ENCODE results near the gene CCDC91.

The CCDC91 gene

GRCh38 chr12:28424965-28425364, 234.7 kb downstream of the CCDC91 start:
- peak; percentile 94 for DNase-seq (ENCODE audit: low read depth)
- TF ChIP-seq CTCF (IDR thresholded peaks at IDR 0.05; ENCODE audit: low read length, missing control alignments): no peak
- no peak overlapping the region for H3K4me3 ChIP-seq (replicated peaks; ENCODE audit: low read depth, low read length)

GRCh38 chr12:28425526-28425925, 235.3 kb downstream of the CCDC91 start:
- no peak for TF ChIP-seq CTCF (IDR thresholded peaks at IDR 0.05; ENCODE audit: low read length, missing control alignments)
- no peak for DNase-seq (ENCODE audit: low read depth)
- no peak overlapping the region for H3K4me3 ChIP-seq (replicated peaks; ENCODE audit: low read depth, low read length)

GRCh38 chr12:28427046-28427445, 236.8 kb downstream of the CCDC91 start:
- no peak for DNase-seq (ENCODE audit: low read depth)
- no peak for TF ChIP-seq CTCF (IDR thresholded peaks at IDR 0.05; ENCODE audit: low read length, missing control alignments)
- H3K4me3 ChIP-seq (replicated peaks; ENCODE audit: low read depth, low read length): no peak overlapping the region

GRCh38 chr12:28440081-28440608, 249.9 kb downstream of the CCDC91 start:
- no peak for DNase-seq (ENCODE audit: low read depth)
- no peak for TF ChIP-seq CTCF (IDR thresholded peaks at IDR 0.05; ENCODE audit: low read length, missing control alignments)

GRCh38 chr12:28442101-28442500, 251.8 kb downstream of the CCDC91 start:
- DNase-seq (ENCODE audit: low read depth): no peak
- no peak for TF ChIP-seq CTCF (IDR thresholded peaks at IDR 0.05; ENCODE audit: low read length, missing control alignments)
- no peak overlapping the region for H3K4me3 ChIP-seq (replicated peaks; ENCODE audit: low read depth, low read length)

More at GRCh38 chr12:28440081-28440608, 249.9 kb downstream of the CCDC91 start:
- H3K4me3 ChIP-seq (replicated peaks; ENCODE audit: low read depth, low read length): no peak overlapping the region

- DNase-seq (ENCODE audit: low read depth): no peak
- H3K4me3 ChIP-seq (replicated peaks; ENCODE audit: low read depth, low read length): no peak overlapping the region
- no peak for TF ChIP-seq CTCF (IDR thresholded peaks at IDR 0.05; ENCODE audit: low read length, missing control alignments)
These were observed 253.1 kb downstream of the CCDC91 start for GRCh38 chr12:28443337-28443736.

GRCh38 chr12:28446031-28446430, 255.8 kb downstream of the CCDC91 start:
- no peak overlapping the region for H3K4me3 ChIP-seq (replicated peaks; ENCODE audit: low read depth, low read length)
- no peak for TF ChIP-seq CTCF (IDR thresholded peaks at IDR 0.05; ENCODE audit: low read length, missing control alignments)
- peak; percentile 12 for DNase-seq (ENCODE audit: low read depth)
